GM20000 (cell line): ENCODE results near the gene C1QTNF1.

Experiments
- DNase-seq: peaks from one replicate; pipeline ENCODE4 v3.0.0; 2012; ENCODE audit warnings: low spot score
- CTCF ChIP-seq: IDR thresholded peaks from 2 replicates; pipeline ENCODE4 v1.5.1; 2012; ENCODE audit warnings: mild to moderate bottlenecking, control low read depth; ENCODE audit errors: extremely low read depth, missing control alignments

C1QTNF1 gene

GRCh38 chr17:78979780-78980623, 44.0 kb upstream of the C1QTNF1 start, which contains the start of gene LGALS3BP:
TSS of gene LGALS3BP (minus strand) at chr17:78979923. CDS start at chr17:78977191, 2,732 bp downstream.
- no peak for TF ChIP-seq CTCF
- no peak for DNase-seq

- no peak for TF ChIP-seq CTCF
- no peak for DNase-seq
These were observed 43.4 kb upstream of the C1QTNF1 start for GRCh38 chr17:78980624-78980972.

- TF ChIP-seq CTCF = no peak
- DNase-seq = no peak
These were observed 42.7 kb upstream of the C1QTNF1 start for GRCh38 chr17:78981010-78981888.

- TF ChIP-seq CTCF = no peak
- DNase-seq = no peak
These were observed 38.6 kb upstream of the C1QTNF1 start for GRCh38 chr17:78985395-78985794.

- DNase-seq = peak; percentile 70
- no peak for TF ChIP-seq CTCF
These were observed 37.8 kb upstream of the C1QTNF1 start for GRCh38 chr17:78986048-78986648.

- DNase-seq = no peak
- TF ChIP-seq CTCF = no peak
These were observed 37.2 kb upstream of the C1QTNF1 start for GRCh38 chr17:78986649-78987328.
